ENCODE data around the gene COL26A1.
"Not testable (repeated sequence)": the region's sequence is repeated elsewhere in the genome, so short reads cannot be mapped to it uniquely, and the experiment has no call there.

The COL26A1 gene

DNA sequence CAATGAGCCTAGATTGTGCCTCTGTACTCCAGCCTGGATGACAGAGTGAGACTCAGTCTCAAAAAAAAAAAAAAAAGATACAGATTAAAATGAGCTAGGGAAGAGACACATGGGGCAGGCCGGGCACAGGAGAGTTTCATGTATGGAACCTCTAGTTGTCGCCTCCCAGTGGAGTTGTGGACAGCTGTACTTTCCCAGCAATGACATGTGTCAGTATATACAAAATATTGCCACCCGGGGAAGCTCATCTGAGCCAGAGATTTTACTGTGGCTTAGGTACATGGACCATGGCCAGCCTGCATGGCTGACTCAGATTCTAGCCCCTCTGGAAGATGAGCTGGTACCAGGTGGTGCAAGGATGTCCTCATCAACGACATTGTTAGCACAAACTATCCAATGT is 87.4 kb downstream of the COL26A1 start:
- no peak for DNase-seq (ENCODE audit: low read depth)

DNA sequence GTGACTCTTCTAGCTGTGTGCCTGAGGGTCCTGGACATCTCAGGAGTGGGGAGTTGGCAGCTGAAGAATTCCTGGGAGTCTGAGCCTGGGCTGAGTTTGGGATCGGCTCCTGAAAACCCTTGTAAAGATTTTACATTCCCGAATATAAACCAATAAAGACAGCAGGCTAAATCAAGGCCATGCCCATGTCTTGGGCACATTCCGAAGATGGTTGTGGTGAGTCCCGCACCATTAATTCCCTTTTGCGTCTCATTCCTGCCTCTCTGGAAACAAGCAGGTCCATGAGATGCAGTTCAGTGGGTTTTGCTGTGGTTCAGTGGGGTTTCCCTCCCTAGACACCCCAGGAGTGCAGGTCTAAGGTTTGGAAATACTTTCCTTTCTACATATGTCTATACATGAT is 90.9 kb downstream of the COL26A1 start:
- no peak for DNase-seq (ENCODE audit: low read depth)

DNA sequence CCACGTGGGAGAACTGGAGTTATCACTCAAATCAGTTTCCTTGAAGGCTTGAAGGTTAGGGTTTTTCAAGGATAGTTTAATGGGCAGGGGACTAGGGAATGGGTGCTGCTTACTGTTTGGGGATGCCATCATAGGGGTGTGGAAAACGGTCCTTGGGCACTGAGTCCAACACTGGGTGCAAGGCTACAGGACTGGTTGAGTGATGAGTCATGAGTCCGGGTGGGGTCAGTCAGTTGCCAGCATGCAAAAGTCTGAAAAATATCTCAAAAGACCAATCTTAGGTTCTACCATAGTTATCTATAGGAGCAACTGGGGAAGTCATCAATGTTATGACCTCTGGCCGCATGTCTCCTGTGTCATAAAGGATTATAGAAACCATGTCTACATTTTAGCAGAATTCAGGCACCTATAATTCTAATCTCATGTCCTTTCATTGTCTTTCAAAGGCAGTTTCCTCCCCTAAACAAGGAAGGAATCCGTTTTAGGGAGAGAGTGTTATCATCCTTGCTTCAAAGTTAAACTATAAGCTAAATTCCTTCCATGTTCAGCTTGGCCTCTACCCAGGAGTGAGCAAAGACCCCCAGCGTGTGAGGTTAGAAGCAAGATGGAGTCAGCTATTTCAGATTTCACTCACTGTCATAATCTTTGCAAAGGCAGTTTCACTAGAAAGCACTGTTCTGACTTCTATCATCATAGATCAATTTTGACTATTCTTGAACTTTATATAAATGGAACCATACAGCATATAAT is 94.5 kb downstream of the COL26A1 start:
- no peak for DNase-seq (ENCODE audit: low read depth)

DNA sequence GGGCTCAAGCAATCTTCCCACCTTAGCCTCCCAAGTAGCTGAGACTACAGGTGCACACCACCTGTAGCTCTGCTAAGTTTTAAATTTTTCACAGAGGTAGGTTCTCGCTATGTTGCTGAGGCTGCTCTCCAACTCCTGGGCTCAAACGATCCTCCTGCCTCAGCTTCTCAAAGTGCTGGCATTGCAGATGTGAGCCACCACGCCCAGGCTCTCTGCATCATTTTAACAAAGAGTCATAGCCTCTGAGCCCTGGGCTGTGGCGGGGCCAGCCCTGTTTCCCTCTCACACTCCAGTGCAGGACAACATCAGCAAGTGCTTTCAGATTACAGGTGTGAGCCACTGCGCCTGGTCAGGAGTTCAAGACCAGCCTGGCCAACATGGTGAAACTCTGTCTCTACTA is 102.5 kb downstream of the COL26A1 start:
- DNase-seq (ENCODE audit: low read depth): no peak

DNA sequence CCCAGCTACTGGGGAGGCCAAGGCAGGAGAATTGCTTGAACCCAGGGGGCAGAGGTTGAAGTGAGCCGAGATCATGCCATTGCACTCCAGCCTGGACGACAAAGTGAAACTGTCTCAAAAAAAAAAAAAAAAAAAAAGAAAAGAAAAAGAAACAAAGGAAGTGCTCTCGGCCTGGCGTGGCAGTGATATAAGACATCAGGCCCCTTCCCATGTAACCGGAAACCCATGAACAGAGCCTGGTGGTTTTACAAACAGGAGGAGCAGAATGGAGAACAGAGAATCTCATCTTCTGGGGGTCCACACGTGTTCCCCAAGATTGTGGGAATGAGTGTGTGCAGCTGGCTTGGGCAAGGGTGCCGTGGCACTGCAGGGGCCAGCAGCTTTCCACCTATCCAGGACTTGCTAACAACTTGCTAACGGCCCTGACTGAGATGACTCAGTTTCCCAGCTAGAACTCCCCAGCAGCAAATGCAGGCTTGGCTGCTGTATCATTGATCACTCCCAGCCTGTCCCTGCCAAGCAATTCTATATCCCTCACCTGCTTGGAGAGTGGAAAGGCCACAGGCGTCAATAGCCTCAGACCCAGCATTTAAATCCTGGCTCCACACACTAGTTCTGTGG is 103.0 kb downstream of the COL26A1 start:
- no peak for DNase-seq (ENCODE audit: low read depth)

DNA sequence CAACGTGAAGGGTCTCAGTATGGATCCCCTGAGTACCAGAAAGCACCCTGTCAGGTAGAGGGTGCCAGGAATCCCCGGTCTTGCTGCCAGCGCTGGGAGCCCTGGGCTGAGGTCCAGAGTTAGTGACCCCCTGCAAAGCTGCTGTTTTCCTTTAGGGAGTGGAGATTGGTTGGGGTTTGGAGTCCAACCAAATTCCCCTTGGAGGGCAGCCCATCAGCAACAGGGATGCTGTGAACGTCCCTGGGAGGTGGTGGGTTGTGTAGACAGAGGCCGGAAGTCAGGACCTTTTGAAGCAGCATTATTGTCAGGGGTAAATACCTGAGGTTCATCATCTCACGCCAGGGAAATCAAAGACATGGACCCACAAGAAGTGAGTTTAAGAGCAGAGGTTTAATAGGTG is 104.2 kb downstream of the COL26A1 start:
- DNase-seq (ENCODE audit: low read depth): no peak

DNA sequence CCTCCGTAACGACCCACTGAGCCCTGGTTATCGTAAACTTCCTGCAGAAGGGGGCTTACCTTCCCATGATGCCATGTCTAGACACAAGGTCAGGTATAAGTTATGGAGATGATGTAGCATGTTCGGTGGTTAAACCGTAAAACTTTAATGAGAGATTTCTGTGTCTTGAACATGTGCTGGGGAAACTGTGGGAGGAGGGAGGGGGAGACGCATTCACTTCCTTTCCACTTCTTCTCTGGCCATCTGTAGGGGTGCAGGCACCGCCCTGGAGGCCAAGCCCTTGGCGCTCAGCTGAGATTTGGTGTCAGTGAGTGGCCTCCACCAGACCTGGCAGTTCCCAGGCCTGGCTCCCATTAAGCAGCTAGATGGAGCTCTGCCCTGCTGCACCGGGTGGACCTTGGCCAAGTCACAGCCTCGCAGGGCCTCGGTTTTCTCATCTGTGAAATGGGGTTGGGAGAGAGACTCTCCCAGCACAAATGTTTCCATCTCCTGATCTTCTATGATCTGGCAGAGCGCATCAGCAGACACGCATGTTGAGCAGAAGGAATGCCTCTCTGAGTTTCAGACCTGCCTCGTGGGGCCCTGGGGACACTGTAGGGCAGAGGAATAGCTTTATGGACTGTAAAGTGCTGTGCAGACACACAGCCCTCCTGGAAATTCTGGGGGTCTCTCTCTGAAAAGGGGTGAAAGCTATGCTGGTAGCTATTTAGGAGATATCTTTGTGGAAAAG is 106.0 kb downstream of the COL26A1 start:
- DNase-seq (ENCODE audit: low read depth): no peak

DNA sequence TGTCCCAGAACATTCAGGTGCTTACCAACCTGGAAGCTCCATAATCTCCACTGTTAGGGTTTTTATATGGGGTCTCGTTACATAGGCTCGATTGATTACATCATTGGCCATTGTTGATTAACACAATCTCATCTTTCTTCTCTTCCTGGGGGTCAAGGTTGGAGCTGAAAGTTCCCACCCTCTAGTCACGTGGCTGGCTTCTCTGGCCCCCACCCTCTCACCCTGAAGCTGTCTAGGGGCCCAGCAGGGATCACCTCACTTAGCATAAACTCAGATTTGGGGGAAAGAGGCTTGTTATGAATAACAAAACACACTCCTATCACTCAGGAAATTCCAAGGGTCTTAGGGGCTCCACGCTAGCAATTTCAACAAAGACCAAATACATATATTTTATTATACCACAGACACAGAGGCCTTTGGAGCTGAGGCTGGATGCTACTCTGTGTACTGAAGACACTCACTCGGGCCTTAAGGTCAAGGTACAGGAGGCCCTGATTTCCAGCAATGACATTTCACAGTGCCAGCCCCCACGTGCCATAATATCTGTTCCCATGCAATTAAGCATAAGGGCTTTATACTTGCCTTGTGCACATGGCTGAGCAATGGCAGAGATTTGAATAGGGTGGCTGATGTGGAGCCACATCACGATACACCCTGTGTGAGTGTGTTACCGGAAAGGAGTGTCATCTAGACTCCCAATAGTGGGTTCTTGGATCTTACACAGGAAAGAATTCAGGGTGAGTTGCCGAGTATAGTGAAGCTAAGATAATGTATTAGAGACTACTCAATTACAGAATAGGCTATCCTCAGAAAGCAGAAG is 108.2 kb downstream of the COL26A1 start:
- DNase-seq (ENCODE audit: low read depth): no peak

DNA sequence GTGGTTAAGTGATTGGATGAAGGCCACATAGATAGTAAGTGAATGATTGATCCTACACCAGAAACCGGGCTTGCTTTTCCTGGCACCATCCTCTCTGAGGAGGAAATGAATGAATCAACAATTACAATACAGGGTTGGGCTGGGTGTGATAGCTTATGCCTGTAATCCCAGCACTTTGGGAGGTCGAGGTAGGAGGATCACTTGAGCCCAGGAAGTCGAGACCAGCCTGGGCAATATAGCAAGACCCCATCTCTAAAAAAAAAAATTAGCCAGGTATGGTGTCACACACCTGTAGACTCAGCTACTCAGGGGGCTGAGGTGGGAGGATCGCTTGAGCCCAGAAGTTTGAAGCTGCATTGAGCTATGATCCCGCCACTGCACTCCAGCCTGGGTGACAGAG is 111.5 kb downstream of the COL26A1 start:
- no peak for DNase-seq (ENCODE audit: low read depth)

DNA sequence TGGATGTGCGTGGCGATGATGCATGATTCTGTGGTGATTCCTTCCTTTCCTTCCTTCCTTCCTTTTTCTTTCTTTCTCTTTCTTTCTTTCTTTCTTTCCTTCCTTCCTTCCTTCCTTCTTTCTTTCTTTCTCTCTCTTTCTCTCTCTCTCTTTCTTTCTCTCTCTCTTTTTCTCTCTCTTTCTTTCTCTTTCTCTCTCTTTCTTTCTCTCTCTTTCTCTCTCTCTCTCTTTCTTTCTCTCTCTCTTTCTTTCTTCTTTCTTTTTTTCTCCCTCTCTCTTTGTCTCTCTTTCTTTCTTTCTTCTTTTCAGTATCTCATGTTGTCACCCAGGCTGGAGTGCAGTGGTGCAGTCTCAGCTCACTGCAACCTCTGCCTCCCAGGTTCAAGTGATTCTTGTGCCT is 113.0 kb downstream of the COL26A1 start:
- not testable (repeated sequence) for DNase-seq (ENCODE audit: low read depth)

DNA sequence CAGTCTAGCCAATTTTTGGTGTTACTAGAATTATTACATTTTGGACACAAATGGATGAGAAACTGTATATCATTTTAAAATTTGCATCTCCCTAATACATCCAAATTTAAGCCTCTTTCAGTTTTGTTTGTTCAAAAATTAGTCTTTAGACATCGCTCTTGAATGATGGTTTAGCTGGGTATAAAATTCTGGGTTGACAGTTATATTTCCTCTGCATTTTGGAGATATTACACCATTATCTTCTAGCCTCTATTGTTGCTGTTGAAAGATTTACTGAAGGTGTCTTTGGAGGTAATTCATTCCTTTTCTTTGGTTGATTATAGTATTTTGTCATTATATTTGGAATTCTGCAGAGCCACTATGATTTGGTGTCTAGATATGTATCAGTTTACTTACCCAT is 116.5 kb downstream of the COL26A1 start:
- no peak for DNase-seq (ENCODE audit: low read depth)

DNA sequence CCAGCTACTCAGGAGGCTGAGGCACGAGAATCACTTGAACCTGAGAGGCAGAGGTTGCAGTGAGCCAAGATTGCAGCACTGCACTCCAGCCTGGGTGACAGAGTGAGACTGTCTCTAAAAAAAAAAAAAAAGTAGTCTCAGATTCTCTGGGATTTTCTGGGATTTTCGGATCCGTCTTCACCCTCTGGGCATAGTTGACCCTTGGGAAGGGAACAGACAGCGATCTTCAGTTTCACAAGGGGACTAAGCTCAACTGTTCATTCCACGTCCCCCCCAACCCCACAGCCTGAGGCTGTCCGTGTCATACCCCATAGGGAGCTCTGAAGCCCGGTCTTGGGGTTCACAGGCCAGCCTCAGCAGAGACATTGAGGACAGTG is 123.4 kb downstream of the COL26A1 start:
- not testable (repeated sequence) for DNase-seq (ENCODE audit: low read depth)

DNA sequence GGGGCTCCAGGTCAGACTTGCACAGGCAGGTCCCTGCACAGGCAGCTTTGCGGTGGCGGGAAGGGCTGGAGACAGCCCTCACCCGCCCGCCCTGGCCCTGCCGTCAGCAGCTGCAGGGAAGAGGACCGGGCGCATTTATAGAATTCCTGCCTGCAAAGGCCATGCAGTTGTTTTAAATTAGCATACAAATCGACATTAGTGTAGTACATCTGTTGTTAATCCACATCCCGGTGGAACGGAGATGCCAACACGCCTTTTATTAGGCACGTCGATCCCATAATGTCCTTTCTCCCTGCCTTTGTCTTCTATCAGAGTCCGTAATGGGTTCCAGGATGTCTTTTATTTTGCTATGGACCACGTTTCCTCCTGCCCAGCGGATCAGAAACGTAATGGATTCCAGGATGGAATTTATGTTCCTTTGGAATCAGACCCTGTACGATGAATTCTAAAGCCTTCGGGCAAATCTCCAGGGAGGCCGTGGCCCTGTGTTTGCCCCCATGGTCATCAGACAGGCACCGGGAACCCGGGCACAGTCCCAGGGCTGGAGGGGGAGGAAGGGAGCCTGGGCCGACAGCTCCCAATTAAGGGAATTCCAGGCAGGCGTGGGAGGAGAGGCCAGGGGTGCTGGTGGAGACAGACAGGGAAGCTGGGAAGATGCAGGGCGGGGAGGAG is 123.9 kb downstream of the COL26A1 start:
- DNase-seq (ENCODE audit: low read depth): no peak

DNA sequence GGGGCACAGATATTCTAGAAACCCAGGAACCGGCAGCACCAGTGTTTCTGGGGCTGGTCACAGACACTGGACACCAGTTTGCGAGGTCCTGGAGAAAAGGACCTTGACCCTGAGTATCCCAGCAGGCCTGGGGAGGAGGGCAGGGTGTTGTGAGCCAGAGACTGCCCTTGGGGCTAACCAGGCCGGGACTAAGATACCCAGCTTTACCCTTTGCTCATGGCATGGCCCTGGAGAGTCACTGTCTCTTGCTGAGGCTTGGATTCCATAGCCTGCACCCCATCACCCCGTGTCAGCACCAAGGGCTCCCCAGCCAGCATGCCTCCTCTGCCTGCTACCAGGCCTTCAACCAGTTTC is 124.4 kb downstream of the COL26A1 start:
- DNase-seq (ENCODE audit: low read depth): no peak

DNA sequence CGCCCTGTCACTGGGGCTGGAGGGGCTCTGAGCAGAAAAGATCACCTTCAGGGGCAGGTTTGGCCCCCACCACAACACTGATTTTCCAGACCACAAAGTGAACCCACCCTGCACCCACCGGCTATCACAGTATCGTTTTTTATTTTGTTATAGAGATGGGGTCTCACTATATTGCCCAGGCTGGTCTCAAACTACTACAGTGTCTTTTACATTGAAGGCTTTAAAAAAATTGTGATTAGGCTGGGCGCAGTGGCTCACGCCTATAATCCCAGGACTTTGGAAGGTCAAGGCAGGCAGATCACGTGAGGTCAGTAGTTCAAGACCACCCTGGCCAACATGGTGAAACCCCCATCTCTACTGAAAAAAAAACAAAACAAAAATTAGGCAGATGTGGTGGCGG is 125.1 kb downstream of the COL26A1 start:
- DNase-seq (ENCODE audit: low read depth): no peak

DNA sequence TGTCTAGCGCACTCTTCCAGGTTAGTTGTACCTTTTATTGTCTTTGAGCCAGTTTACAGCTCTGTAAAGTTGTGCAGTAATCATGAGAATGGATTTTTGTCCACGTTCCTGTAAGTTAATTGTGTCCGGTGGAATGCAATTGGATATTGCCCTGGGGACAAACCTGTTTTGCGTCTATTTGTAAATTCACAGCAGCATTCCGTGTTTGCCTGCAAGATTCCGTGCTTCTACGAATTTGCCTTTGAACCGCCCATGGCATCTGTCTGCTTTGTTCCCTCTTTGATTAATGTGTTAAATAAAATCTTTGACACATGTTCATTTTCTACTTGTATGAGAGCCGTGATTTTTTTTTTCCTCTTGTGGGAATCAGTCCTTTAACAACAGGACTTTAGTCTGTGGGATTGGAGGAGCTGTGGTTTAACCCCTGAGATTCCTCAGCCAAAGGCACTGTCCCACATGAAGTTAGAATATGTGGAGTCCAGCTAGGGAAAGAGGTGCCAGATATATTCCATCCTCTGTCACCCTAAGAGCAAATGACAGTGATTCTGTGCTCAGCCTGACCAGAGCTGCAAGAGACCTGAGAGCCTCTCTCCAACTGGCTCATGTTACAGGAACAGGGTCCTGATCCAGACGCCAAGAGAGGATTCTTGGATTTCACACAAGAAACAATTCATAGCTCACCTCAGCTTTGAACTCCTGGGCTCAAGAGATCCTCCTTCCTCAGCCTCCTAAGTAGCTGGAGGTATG is 126.3 kb downstream of the COL26A1 start:
- DNase-seq (ENCODE audit: low read depth): no peak

DNA sequence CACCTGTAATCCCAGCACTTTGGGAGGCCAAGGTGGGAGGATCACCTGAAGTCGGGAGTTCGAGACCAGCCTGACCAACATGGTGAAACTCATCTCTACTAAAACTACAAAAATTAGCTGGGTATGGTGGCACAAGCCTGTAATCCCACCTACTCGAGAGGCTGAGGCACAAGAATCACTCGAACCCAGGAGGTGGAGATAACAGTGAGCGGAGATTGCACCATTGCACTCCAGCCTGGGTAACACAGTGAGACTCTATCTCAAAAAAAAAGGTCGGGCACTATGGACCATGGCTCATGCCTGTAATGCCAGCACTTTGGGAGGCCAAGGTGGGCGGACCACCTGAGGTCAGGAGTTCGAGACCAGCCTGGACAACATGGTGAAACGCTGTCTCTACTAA is 127.8 kb downstream of the COL26A1 start:
- not testable (repeated sequence) for DNase-seq (ENCODE audit: low read depth)

DNA sequence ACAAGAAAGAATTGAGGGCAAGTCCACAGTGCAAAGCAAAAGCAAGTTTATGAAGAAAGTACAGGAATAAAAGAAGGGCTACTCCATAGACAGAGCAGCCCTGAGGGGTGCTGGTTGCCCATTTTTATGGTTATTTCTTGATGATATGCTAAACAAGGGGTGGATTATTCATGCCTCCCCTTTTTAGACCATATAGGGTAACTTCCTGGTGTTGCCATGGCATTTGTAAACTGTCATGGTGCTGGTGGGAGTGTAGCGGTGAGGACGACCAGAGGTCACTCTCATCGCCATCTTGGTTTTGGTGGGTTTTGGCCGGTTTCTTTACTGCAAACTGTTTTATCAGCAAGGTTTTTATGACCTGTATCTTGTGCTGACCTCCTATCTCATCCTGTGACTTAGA is 128.8 kb downstream of the COL26A1 start:
- not testable (repeated sequence) for DNase-seq (ENCODE audit: low read depth)

DNA sequence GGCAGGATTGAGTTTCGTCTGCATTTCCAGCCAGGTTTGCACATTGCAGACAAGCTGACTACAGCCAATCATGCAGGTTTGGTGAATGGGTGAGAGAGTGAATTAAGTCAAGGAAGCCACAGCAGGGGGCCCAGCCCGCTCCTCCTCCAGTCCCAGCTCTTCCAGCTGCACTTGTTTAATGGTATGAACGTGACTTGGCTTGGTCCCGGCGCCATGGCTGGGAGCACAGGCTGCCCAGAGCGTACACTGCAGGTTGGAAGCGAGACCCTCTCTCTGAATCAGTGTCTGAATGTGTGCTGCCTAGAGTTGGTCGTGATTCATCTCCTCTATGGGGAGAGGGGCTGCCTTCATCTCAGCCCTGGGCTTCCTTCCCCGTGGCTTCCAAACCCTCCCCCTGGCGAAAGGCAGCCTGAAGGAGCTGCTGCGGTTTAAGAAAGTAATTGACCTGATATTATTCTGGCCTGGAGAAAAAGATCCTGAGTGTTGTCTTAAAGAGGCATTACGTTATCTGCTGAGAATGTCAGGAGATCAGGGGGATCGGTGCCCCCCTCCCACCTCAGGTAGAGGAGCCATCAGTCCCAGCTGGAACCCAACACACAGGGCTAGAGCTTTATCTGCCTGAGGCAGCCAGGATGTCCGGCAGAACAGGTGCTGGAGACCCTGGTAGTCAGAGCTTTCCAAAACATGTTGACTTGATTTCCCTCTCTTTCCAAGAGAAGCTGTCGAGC is 132.1 kb downstream of the COL26A1 start:
- DNase-seq (ENCODE audit: low read depth): no peak

DNA sequence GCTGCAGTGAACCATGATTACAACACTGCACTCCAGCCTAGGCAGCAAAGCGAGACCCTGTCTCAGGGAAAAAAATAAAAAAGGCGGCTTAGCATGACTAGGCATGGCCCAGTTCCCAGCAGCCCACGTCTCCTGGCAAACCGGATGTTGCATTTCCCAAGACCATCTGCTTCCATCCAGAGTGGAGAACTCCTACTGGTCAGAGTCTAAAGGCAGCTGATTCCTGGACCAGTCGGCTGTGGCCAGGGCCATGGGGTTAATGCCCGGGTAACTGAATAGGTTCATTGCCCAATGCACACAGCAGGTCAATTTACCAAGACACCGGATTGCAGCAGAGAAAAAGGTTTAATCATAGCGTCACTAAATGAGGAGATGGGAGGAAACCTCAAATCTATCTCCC is 133.3 kb downstream of the COL26A1 start:
- DNase-seq (ENCODE audit: low read depth): no peak

DNA sequence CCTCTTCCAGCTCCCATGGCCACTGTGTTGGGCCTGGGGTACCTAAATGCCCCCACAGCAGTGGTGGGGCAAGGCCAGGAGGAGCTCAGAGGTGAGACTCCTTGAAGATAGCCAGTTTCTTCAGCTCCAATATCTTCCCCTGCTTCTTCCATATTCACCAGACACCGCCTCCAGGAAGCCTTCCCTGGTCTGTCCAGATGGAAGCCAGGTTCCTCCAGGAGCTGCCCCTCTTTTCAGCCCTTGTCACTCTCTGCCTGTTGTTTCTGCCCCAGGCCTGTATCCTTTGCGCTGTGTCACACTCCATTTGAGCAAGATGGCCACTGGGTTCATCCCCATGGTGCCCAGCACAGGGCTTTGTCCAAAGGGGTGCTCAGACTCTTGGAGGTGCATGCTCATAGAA is 138.7 kb downstream of the COL26A1 start:
- no peak for DNase-seq (ENCODE audit: low read depth)

Measured in stromal cell of bone marrow (primary cell).